ENCODE results near the gene C6orf52. TPM values are rescaled to one million over a fixed set of nuclear protein-coding genes. Genes with fewer than 3 reads are reported as not detected.
A peak's percentile ranks its signal among the peaks of the same experiment; 100 is the strongest.

C6orf52 gene
- total and polyA plus RNA-seq, 9 of the 15 experiments (the other 6 are each of a cell fraction or from before 2014, with no cell fraction given): 6.7 to 37.0 (median 11.1) TPM

- TF ChIP-seq, protein P1, sequence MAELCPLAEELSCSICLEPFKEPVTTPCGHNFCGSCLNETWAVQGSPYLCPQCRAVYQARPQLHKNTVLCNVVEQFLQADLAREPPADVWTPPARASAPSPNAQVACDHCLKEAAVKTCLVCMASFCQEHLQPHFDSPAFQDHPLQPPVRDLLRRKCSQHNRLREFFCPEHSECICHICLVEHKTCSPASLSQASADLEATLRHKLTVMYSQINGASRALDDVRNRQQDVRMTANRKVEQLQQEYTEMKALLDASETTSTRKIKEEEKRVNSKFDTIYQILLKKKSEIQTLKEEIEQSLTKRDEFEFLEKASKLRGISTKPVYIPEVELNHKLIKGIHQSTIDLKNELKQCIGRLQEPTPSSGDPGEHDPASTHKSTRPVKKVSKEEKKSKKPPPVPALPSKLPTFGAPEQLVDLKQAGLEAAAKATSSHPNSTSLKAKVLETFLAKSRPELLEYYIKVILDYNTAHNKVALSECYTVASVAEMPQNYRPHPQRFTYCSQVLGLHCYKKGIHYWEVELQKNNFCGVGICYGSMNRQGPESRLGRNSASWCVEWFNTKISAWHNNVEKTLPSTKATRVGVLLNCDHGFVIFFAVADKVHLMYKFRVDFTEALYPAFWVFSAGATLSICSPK (IDR thresholded peaks at IDR 0.05; ENCODE audit: borderline replicate concordance): peak; percentile 79; the same call in 1 of the 2 replicates
- TF ChIP-seq SMARCC2 (IDR thresholded peaks at IDR 0.05; ENCODE audit: low read depth) (no peak), CBX5 (IDR thresholded peaks at IDR 0.05; ENCODE audit: borderline replicate concordance, low read depth) (no peak), BRF2 (IDR thresholded peaks at IDR 0.05; ENCODE audit: borderline replicate concordance, insufficient read depth, insufficient read length) (no peak), POLR2AphosphoS5 (IDR thresholded peaks at IDR 0.05; ENCODE audit: control insufficient read depth, insufficient read depth, low read depth, low read length) (peak; percentile 86), MCM7 (IDR thresholded peaks at IDR 0.05) (no peak), GABPA (tag; conservative IDR thresholded peaks at IDR 0.05; ENCODE audit: low read depth) (peak; percentile 89), ZNF695 (CRISPR knock-in tag; IDR thresholded peaks at IDR 0.05) (no peak), ZFP1 (CRISPR knock-in tag; IDR thresholded peaks at IDR 0.05) (no peak), MYBL2 (IDR thresholded peaks at IDR 0.05; ENCODE audit: low read depth) (no peak), MYBL2 (CRISPR knock-in tag; IDR thresholded peaks at IDR 0.05; ENCODE audit: borderline replicate concordance) (no peak), SAFB (IDR thresholded peaks at IDR 0.05; ENCODE audit: borderline replicate concordance, low read depth, low read length) (0 out of 2 replicates have a peak, but pooled peaks have one; percentile 51), ATF7 (IDR thresholded peaks at IDR 0.05) (peak; percentile 74), ARID2 (IDR thresholded peaks at IDR 0.05) (no peak; the same call in 1 of the 2 replicates), KDM4B (IDR thresholded peaks at IDR 0.05; ENCODE audit: borderline replicate concordance in 2 of 2, low read depth in 1 of 2) (0 out of 4 replicates have a peak, but pooled peaks of 1 of the 2 experiments have one; percentile 58), ZFPM2 (CRISPR knock-in tag; IDR thresholded peaks at IDR 0.05) (no peak)
These were observed 28.6 kb upstream of the C6orf52 start, which contains the start of gene TMEM14C (continued) for GRCh38 chr6:10722820-10723566.
